Gastrocnemius medialis (tissue), 4 donors: ENCODE measurements around the gene BBS9. TPM values are rescaled to one million over a fixed set of nuclear protein-coding genes. Genes with fewer than 3 reads are reported as not detected.

Source experiments
- ATAC-seq, 2 donors: fragments of 150-250 bp; one replicate each; pipeline ENCODE4 v1.9.1; 2016
- DNase-seq, 2 donors: peaks; one replicate each; pipeline ENCODE4 v3.0.0-alpha.2; 2019
- H3K27ac ChIP-seq, 4 donors: fragments of 200-600 bp; sonication (generic); 1 replicate in 1 of 4; 2 replicates in 3 of 4; pipeline ENCODE4 v1.5.1; 2016 to 2018; ENCODE audit warnings: mild to moderate bottlenecking in 2 of 4, moderate library complexity in 1 of 4
- H3K27me3 ChIP-seq, 3 donors: fragments of 200-600 bp; sonication (generic) in 2 of 3; 1 replicate in 1 of 3; 2 replicates in 2 of 3; pipeline versions ENCODE4 v1.5.1 to v1.6.0; 2016 to 2019; ENCODE audit warnings: mild to moderate bottlenecking in 1 of 3, moderate library complexity in 1 of 3
- H3K36me3 ChIP-seq, 2 donors: fragments of 200-600 bp; sonication (generic) in 1 of 2; one replicate each; pipeline ENCODE4 v1.5.1; 2017 to 2018
- H3K4me1 ChIP-seq, 2 donors: fragments of 200-600 bp; sonication (generic) in 1 of 2; one replicate each; pipeline ENCODE4 v1.5.1; 2016 to 2017; ENCODE audit warnings: mild to moderate bottlenecking in 2 of 2
- H3K4me3 ChIP-seq, 4 donors: fragments of 200-600 bp; sonication (generic) in 3 of 4; 1 replicate in 1 of 4; 2 replicates in 3 of 4; pipeline ENCODE4 v1.5.1; 2016 to 2019; ENCODE audit warnings: mild to moderate bottlenecking in 2 of 4
- H3K9me3 ChIP-seq, 3 donors: fragments of 200-600 bp; sonication (generic) in 2 of 3; 1 replicate in 1 of 3; 2 replicates in 2 of 3; pipeline ENCODE4 v1.5.1; 2016 to 2019
- CTCF ChIP-seq, 5 experiments: fragments of 450-650 bp in 3 of 5; fragments of 200-600 bp in 2 of 5; sonication (generic) in 2 of 5; IDR thresholded peaks in 4 of 5; conservative IDR thresholded peaks in 1 of 5; 1 replicate in 4 of 5; 2 replicates in 1 of 5; pipeline ENCODE4 v1.5.1; 2016 to 2019; ENCODE audit warnings: antibody characterized with exemption in 5 of 5, mild to moderate bottlenecking in 3 of 5, moderate library complexity in 3 of 5
- POLR2A ChIP-seq, 2 donors: fragments of 450-650 bp; IDR thresholded peaks; one replicate each; pipeline ENCODE4 v1.6.1; 2017; ENCODE audit warnings: antibody characterized with exemption in 2 of 2, mild to moderate bottlenecking in 2 of 2, moderate library complexity in 2 of 2
- in situ Hi-C, 4 donors: fragments of 200-750 bp; cut with MboI; loops; one replicate each; pipeline versions ENCODE4 v1.15.0 to v1.8.0; 2017; ENCODE audit warnings: low sequenced_read_pairs in 4 of 4
- intact Hi-C: fragments of 100-400 bp; cut with DNase I; formaldehyde crosslinking; loops from one replicate; pipeline ENCODE4 v1.15.1; 2023; ENCODE audit warnings: low total_unique reads
- total RNA-seq, 4 donors: library from RNA; depleted of rRNA; stranded (reverse); fragments of >200 nt; gene quantifications; one replicate each; pipeline versions ENCODE4 v1.1.0 to v1.2.3, GENCODE V29; 2016

Gene BBS9
- total RNA-seq, 4 donors from 2014 or later, result 3.5 to 6.5 (median 5.4) TPM

GRCh38 chr7:33423646-33424020 lies 294.3 kb downstream of the BBS9 start:
- Histone ChIP-seq H3K9me3 (no peaks in the 10 kb centered on the region), H3K36me3 (no peaks in the 10 kb centered on the region), H3K27ac (no peak overlapping the region), H3K4me1 (peaks cover 0 to 6% of the 10 kb centered on the region in 2 donors), H3K4me3 (no peak overlapping the region), H3K27me3 (no peaks in the 10 kb centered on the region)
- TF ChIP-seq POLR2A (IDR thresholded peaks at IDR 0.05) (no peak), CTCF (IDR thresholded peaks at IDR 0.05 in 4 of 5, conservative IDR thresholded peaks at IDR 0.05 in 1 of 5) (peak in 4 of 5 experiments; percentile 7 to 51 (median 26))
- no peak for DNase-seq
- no peak for ATAC-seq
- in situ Hi-C loops (loop anchor here in 1 of 4 donors (10.0 kb wide), 1 partner anchor 511 kb away; no protein-coding TSS in a partner anchor), intact Hi-C loops (loop anchor here (10.0 kb wide), 1 partner anchor 321 kb away; no protein-coding TSS in a partner anchor)

GRCh38 chr7:33425395-33425794 lies 296.0 kb downstream of the BBS9 start:
- DNase-seq (no peak), ATAC-seq (no peak)
- TF ChIP-seq CTCF (IDR thresholded peaks at IDR 0.05 in 4 of 5, conservative IDR thresholded peaks at IDR 0.05 in 1 of 5) (no peak), POLR2A (IDR thresholded peaks at IDR 0.05) (no peak)
- Histone ChIP-seq H3K4me1 (peaks cover 0 to 13% of the 10 kb centered on the region in 2 donors), H3K27ac (no peak overlapping the region), H3K4me3 (no peak overlapping the region), H3K27me3 (no peaks in the 10 kb centered on the region), H3K9me3 (no peaks in the 10 kb centered on the region), H3K36me3 (no peaks in the 10 kb centered on the region)
- intact Hi-C loops, result loop anchor here (10.0 kb wide), 1 partner anchor 319 kb away; no protein-coding TSS in a partner anchor
- in situ Hi-C loops, result loop anchor here in 1 of 4 donors (10.0 kb wide), 1 partner anchor 509 kb away; no protein-coding TSS in a partner anchor

GRCh38 chr7:33425929-33426678 lies 296.7 kb downstream of the BBS9 start:
- Histone ChIP-seq H3K36me3 (no peaks in the 10 kb centered on the region), H3K4me1 (peaks cover 0 to 13% of the 10 kb centered on the region in 2 donors), H3K4me3 (no peak overlapping the region), H3K27me3 (no peaks in the 10 kb centered on the region), H3K27ac (no peak overlapping the region), H3K9me3 (no peaks in the 10 kb centered on the region)
- ATAC-seq (no peak), DNase-seq (no peak)
- intact Hi-C loops (loop anchor here (10.0 kb wide), 1 partner anchor 319 kb away; no protein-coding TSS in a partner anchor), in situ Hi-C loops (loop anchor here in 1 of 4 donors (10.0 kb wide), 1 partner anchor 509 kb away; no protein-coding TSS in a partner anchor)
- TF ChIP-seq POLR2A (IDR thresholded peaks at IDR 0.05) (no peak), CTCF (IDR thresholded peaks at IDR 0.05 in 4 of 5, conservative IDR thresholded peaks at IDR 0.05 in 1 of 5) (no peak)

- TF ChIP-seq CTCF (IDR thresholded peaks at IDR 0.05 in 4 of 5, conservative IDR thresholded peaks at IDR 0.05 in 1 of 5) (no peak), POLR2A (IDR thresholded peaks at IDR 0.05) (no peak)
- in situ Hi-C loops (loop anchor here in 1 of 4 donors (10.0 kb wide), 1 partner anchor 506 kb away; no protein-coding TSS in a partner anchor), intact Hi-C loops (loop anchor here (10.0 kb wide), 1 partner anchor 316 kb away; no protein-coding TSS in a partner anchor)
Measured at GRCh38 chr7:33428415-33428814, 299.1 kb downstream of the BBS9 start.

More at GRCh38 chr7:33428415-33428814, 299.1 kb downstream of the BBS9 start:
- DNase-seq (no peak), ATAC-seq (no peak)
- Histone ChIP-seq H3K4me1 (peaks cover 0 to 13% of the 10 kb centered on the region in 2 donors), H3K36me3 (no peaks in the 10 kb centered on the region), H3K27ac (no peak overlapping the region), H3K4me3 (no peak overlapping the region), H3K27me3 (no peaks in the 10 kb centered on the region), H3K9me3 (no peaks in the 10 kb centered on the region)
